ENCODE results near the gene ETHE1.

- TF ChIP-seq TOX (CRISPR knock-in tag; IDR thresholded peaks at IDR 0.05; ENCODE audit: borderline replicate concordance) (no peak), PATZ1 (CRISPR knock-in tag; IDR thresholded peaks at IDR 0.05; ENCODE audit: borderline replicate concordance) (no peak), SNAI2 (CRISPR knock-in tag; IDR thresholded peaks at IDR 0.05) (no peak), OSR1 (CRISPR knock-in tag; IDR thresholded peaks at IDR 0.05) (no peak), ZNF565 (CRISPR knock-in tag; conservative IDR thresholded peaks at IDR 0.05; ENCODE audit: low read depth) (no peak), ZC3H10 (CRISPR knock-in tag; IDR thresholded peaks at IDR 0.05) (no peak), ESRRG (CRISPR knock-in tag; IDR thresholded peaks at IDR 0.05) (no peak), ZNF70 (CRISPR knock-in tag; IDR thresholded peaks at IDR 0.05) (no peak), ISL1 (CRISPR knock-in tag; IDR thresholded peaks at IDR 0.05) (no peak), ZFP30 (CRISPR knock-in tag; IDR thresholded peaks at IDR 0.05) (no peak), ARNTL (CRISPR knock-in tag; IDR thresholded peaks at IDR 0.05; ENCODE audit: borderline replicate concordance, low read depth) (no peak)
Observed at GRCh38 chr19:43467276-43467675, 59.7 kb downstream of the ETHE1 start.

Data from SK-N-SH treated with all-trans-retinoic acid at 6 μM for 48 hours (cell line).